CD1c-positive myeloid dendritic cell (primary cell): ENCODE data around the gene LHX4.

Source experiments
- DNase-seq: peaks from one replicate; pipeline ENCODE4 v3.0.0-alpha.2; 2016; ENCODE audit errors: extremely low spot score

LHX4 gene

DNA sequence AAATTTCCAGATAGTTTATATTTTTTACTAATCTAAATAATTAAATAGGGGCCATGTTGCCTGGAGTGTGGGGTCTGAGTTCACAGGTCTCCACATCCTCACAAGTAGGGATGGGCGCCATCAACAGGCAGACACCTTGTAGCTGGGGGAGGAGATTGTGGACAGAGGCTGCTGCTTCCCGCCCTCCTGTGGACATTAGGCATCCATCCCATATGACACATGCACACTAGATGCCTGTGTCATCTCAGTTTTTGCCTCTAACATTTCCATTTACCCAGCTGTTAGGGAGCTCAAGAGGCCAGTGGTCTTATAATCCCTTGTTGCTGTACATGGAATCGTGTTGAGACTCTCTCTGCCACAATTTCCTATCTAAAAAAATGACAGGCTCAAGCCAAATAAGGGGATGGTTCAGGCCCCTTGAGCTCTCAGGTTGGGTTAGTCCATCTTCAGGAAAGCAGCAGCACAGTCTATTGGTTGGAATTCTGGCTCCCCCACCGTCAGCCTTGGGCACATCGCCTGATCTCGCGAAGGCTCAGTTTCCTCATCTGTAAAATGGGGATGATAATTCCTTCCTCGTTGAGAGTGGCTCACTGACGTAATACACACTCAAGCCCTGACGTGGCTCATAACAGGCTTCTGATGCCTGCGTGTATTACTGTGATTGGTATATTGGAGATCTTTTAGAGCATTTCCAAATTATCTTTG lies 13.6 kb downstream of the LHX4 start:
- no peak for DNase-seq

DNA sequence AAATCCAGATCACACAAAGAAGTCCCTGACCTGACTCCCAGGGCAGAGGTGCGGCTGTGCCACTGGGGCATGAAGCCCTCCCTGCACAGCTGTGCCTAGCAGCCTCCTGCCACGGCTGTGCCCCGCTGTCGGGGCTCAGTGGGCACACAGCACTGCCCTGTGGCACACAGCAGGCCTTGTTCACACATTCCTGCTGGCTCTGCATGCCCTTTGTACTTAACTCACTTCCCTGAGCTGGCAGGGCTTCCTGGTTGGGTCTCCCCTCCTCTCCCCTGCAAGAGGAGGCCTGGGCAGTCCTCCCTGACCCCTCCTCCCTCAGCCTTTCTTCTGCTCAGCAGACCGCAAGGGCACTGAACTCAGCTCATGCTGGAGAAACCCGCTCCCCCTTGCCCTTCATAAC lies 14.8 kb downstream of the LHX4 start:
- DNase-seq = no peak

DNA sequence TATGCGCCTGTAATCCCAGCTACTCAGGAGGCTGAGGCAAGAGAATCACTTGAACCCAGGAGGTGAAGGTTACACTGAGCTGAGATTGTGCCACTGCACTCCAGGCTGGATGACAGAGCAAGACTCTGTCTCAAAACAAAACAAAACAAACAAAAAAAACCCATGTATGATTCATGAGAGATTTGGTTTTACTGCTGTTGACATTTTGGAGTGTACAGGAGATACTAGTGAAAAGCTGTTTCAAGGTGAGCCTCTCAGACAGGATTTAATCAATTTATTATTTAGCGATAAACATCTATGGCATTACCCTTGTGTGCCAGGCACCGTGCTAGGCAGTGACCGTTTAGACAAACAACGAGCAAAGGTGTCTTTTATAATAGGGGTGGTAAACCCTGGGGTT lies 16.5 kb downstream of the LHX4 start:
- DNase-seq = no peak

DNA sequence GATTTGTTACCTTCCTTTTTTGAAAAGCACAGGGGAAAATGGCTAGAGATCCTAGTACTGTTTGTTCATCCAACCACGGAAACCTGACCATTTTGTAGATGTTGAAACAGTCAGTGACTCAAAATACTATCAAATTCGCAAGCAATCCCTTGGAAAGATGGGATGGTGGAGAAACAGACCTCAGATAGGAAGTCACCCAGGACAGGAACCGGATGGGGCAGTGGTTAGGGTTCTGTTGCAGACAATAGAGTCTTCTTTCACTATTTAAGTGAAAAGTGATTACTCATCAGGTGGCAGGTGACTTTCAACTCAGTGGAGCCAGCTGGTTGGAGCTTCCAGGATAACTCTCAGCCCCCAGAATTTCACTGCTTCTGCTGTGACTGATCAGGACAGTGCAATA lies 17.0 kb downstream of the LHX4 start:
- no peak for DNase-seq

DNA sequence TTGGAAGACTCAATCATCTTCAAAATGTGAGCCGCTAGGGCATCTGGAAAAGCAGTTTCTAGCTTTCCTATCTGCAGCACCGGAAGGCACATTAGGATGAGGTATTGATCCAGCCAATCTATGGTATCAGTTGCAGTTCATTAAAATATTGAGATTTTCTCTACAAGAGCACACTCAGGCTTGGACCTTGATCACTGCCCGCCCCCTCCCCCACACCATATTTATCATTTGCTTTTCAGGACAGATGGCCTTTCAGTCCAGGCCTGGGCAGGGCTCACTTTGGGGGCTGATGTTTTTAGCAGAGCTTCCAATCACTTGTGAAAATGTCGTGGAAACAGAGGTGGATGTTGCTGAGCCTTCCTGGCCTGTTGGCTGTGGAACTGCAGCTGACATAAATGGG lies 17.5 kb downstream of the LHX4 start:
- no peak for DNase-seq

DNA sequence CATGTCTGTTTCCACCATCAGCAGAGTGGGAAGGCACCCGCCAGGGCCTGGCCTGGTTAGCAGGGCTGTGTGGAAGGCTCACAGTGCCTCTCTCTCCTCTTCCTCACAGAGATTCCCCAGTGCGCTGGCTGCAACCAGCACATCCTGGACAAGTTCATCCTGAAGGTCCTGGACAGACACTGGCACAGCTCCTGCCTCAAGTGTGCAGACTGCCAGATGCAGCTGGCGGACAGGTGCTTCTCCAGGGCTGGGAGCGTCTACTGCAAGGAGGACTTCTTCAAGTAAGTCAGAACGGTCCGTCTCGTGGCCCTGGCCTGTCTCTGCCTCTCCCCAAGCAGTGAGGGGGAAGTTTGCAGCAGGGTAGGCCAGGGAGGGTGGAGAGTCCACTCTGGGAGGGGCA lies 18.1 kb downstream of the LHX4 start:
- no peak for DNase-seq

DNA sequence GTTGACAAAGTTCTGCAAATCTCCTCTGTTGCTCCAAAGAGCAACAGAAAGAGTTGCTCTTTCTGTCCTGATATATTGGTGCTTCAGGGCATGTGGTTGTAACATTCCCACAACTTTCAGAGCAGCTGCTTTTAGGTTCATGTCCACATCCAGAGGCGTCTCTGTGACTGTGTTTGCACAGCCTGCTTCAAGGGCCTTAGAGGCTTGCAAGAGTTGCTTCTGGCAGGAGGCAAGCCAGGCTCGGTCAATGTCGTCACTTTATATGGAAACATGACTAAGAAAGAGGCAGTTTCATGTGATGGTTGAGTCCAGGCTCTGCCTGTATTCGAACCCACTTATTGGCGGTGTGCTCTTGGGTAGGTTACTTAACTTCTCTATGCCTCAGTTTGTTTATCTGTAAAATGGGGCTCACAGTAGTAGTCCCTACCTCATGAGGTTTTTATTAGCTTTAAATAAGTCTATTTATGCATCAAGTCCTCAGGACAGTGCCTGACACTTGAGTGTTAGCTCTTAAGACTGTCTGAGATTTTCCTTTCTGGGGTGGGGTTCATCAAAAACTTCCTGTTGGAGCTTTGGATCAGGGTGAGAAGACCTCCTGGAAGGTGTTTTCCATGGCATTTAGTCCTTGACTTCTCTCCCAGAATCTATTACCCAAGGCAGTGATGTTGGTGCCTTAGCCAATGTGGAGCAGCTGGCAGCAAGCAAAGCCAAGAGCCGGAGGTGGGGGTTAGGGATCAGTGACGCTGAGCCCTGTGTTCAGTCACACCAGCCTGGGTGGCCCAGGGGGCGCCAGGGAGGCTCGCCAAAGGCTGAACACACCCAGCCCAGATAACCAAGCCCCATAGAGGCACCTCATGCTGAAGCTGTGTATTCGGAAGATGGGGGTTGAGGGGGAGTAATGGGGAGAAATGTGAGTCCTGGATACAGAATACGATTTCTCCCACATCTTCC lies 18.9 kb downstream of the LHX4 start:
- no peak for DNase-seq

DNA sequence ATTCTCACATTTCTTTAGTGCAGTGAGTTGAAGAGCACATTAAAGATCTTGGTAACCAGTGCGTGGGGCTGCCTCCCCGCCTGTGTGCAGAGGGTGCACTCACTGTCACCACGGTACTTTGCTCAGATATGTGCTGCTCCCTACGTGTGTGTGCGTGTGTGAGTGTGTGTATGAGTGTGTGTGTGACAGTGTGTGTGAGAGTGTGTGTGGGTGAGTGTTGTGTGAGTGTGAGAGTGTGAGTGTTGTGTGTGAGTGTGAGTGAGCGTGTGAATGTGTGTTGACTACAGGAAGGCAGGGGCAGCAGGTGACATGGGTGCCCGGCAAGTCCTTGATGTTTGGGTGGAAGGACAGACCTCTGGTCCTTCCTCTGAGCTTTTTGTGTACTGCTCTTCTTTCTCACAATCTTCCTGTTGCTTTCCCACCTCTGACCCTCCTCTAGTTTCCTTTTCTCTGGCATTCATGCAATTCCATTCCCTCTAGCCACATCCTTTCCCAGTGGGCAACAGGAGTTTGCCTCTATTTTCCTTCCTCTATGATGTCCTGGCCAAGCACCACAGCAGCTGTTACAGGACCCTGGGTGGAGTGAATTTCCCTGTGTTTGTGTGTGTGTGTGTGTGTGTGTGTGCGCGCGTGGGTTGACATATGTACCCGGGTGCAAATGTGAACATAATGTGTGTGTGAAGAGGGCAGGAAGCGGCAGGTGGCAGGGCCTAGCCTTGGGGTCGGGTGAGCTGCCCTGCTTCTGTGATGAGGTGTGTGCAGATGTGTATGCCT lies 19.8 kb downstream of the LHX4 start:
- no peak for DNase-seq

DNA sequence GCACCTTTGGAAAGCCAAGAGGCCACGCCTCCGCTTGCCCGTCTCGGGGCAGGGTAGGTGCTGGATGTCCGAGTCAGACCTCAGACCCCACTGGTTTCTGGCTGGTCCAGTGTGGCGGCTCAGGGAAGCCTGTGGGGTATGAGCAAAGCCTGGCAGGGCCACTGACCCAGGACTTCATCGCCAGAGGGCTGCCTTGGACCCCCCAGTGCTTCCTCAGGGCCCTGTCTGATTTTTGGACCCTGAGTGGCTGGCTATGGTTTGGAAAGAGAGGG lies 20.4 kb downstream of the LHX4 start:
- no peak for DNase-seq

DNA sequence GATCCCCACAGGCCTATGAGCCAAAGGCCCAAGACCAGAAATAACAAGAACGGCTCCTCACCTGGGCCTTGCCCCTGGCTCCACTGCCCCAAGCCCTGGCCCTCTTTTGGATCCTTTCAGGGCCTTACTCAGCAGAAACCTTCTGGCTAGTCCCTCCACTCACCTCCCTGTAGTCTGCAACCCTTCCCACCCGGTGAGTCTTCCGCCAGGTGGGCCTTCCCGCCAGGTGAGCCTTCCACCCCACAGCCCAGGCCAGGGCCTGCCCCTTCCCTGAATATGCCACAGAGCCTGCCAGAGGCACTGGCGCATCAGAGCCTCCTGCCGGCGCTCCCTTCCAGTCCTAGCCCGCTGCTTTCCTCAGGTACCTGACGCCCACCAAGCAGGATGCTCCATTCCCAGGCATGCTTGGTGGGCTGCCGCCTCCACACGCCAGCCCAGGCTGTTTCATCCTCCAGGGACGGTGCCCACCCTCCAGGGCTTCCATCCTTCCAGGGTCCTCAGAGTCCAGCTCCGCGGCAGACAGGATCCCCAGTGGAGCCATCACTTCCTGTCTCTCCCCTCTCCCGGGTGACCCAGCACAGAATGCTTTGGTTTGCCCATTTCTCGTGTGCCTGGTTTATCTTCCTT lies 20.9 kb downstream of the LHX4 start:
- no peak for DNase-seq

DNA sequence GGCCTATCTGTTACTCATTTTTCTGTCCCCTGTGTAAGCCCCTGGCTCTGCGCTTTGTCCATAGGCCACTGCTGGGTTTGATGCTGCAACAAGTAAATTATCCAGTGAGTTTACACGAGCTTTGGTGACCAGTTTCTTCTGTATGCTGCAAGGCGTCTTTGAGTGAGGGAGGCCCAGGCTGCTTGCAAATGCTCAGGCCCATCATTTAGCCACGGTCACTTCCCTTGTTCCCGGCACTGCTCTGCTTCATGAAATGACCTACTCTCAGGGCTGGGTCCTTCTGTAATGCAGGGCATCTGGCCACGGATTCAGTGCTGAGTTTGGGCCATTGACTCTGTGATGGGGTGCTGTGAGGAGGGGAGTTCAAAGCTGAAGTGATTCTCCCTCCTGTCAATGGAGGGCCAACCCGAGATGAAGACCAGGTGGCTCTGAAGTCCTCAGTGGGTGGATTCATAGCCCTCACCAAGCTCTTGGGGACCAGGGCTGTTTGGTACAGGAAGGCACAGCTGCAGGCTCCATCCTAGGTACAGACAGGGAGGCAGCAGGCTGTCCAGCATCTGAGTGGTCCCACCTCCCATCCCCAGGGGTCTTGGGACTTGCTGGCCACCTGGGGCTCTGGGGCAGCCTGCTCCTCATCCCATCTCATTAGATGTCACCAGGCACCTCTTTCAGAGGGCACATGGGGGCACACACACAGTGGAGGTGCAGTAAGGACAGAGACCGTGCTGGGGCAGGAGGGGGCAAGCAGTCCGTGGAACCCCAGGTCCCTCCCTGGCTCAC lies 21.7 kb downstream of the LHX4 start:
- DNase-seq = no peak

DNA sequence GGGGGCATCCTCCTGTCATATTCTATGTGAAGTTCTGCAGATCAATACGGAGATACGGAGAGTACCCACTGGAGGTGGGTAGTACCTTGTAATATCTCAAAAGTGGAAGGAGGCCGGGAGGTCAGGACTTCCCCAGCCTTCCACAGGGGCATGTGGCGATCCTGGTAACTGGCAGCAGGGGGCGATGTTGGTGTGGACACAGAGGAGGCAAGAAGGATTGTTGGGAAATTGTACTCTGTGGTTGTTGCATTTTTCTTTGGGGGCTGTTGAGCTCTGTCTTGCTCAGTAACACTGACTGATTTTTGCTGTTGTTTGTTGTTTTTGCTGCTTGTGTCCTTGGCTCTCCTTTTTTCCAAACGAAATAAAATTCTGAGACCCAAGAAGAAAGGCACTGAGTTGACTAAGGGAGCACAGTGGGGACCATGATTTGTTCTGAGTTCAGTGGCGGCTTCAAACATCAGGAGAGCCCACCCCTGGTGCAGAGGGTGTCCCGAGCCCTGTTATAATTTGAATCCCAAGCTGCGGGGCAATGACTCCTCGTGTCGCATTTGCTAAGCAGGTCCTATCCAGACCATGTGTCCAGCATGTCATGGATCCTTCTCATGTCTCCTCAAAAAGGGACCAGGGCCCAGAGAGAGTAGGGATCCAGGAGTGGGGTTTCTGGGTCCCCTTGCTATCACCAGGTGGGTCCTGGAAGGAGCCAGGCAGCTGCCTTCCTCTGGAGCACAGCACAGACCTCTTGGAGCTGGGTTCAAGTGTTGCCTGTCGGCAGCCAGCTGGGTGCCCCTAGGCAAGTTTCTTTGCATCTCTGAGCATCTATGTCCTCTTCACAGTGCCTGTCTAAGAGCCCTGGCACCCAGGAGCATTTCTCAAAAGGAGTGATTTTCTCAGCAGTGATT lies 22.8 kb downstream of the LHX4 start:
- DNase-seq = peak; percentile 89

DNA sequence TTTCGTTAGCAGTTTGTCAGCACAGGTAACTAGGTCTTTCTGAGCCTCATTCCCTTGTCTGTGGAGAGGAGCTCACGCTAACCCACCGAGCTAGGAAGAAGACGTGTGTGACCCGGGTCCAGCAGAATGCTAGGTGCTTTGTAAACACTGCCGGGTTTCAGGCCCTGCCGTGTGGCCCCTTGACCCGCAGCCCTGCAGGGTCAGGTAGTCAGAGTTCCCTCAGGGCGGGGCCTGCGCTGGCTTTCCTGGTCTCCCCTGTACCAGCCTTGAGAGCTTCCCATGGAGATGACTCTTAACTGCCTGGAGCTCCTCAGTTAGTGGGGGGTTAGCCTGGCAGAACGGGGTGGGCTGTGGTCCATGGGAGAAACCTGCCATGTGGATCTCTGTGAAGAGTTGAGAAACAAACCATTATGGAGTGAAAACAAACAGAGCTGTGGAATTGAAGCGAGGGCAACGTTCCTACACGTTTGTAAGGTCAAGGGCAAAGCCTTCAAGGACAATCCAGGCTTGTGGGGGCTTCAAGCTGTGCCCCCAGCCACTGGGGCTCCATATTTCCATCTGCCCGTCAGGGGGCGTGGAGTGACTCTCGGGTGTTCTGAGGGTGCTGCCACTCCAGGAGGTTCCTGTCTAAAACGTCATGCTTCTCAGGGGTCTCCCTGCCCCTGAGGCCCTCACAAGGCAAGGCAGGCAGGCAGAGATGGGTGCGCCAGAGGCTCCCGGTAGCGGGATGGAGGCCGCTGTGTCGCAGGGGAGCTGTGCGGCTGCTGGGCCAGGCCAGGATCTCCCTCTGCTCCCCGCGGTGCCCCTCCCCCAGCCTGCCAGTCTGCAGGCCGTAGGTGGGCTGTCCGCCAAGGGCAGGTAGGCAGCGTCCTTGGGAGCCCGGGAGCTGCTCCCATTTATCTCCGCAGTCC lies 23.8 kb downstream of the LHX4 start:
- no peak for DNase-seq

DNA sequence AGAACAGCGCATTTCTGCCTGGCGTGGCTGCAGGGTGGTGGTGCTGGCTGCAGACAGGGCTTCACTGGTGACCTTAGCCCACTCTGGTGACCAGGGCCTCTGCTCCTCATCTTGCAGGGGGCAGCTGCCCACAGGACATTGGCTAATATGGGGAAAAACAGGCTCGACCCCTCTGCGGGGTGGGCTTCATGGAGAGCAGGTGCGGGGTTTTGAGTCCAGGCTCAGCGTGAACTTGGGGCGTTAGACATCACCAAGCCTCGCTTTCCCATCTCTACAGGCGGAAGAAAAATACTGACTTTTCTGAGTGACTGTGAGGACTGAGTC lies 24.4 kb downstream of the LHX4 start:
- no peak for DNase-seq

DNA sequence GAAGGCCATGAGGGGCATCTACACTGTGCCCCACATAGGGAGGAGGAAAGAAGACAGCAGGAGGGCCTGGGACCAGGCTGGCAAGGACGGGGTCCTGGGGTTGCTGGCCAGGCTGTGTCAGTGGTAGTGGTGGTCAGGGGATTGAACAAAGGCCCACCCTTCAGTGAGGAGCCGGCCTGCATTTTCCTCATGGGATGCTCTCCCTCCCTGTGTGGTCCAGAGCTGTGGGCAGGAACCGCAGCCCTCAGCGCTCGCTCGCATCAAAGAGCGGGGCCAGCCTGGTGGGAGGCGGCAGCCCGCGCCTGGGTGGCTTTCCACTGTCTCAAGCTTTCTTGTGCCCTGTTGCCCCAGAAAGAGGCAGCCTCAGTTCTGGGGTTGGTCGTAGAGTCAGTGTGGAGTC lies 24.8 kb downstream of the LHX4 start:
- DNase-seq = no peak

DNA sequence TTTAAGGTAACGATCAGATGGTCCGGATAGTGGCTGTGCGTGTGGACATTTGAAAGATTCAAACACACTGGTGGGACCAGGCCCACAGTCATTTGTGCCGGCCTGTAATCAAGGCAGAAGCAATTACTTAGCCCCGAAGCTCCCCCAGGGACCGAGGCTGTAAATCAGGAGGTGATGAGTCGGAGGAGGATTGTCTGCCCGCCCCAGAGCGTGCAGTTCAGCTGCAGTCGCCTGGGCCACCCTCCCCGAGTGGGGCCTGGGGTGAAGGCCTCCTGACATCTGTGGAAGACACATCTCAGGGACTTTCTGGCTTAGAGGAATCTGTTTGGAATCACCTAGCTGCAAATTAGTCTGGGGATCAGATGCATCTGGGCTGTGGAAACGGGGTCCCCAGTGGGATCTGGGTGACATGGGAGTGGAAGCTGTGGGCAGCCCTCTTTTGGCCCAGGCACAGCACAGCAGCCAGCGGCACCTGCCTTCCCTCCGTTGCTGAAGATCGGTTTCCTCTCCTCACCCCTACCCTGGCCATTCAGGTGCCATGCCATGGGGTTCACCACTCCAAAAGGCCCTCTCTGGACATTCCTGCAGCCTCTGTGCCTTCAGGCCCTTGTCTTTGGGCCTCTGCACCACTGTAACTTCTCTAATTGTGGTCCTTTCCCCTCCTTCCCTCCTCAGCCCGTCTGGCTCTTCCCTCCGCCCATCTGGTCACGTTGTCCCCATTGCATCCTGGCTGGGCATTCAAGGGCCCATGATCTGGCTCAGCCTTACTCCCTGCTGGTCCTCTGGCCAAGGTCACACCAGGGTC lies 25.7 kb downstream of the LHX4 start:
- no peak for DNase-seq

DNA sequence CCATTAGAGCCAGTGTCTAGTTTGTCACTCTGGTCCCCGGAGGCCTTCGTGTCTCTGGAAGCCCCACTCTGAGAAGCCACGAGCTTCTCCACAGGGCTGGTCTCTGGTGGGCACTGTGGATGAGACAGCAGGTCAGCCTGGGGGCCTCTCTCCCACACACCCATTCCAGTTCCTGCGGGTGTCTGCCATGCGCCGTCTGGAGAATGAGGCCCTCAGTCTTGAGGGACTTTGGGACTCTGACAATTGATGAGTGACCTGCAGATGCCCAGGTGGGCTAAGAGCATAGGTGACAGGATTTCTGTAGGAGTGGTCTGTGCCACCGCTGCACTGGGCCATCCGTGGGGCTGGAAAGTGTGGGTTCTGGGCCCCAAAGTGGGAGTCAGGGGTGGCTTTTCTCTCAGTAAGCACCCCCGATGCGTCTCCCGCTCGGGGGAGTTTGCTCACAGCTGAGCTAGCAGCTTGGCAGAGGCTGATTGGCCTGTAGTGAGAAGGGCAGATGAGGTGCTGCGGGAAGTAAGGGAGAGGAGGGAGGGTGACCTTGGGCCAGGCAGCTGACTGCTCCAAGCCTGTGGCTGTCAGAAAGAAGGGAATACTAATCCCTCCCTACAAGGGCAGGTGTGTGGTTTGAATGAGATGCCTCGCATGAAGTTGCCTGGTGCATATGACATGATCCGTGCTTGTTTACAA lies 26.4 kb downstream of the LHX4 start:
- no peak for DNase-seq

DNA sequence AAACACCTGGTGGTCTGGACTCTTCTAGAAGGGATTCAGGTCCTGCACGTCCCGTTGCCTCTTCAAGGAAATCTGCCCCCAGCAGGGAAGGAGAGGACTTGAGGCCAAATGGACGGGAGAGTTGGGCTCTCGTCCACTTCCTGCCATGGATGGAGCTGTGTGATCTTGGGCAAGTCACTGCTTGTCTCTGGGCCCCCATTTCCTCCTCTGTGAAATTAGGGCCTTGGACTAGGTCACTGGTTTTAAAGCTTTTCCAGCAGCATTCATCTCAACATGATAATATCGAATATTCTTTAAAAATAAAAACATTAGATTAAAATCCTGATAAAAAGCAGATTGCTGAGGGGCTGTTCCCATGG lies 26.9 kb downstream of the LHX4 start:
- DNase-seq = no peak
